Chondrocyte (in vitro differentiated cells): ENCODE data around the gene RBMS1. TPM values are rescaled to one million over a fixed set of nuclear protein-coding genes. Genes with fewer than 3 reads are reported as not detected.

ENCODE experiments used
- DNase-seq: peaks from one replicate; pipeline ENCODE4 v3.0.0; 2021; ENCODE audit warnings: mixed read lengths, low spot score
- H3K27ac Mint-ChIP-seq: one replicate; pipeline ENCODE4 v1.8.0; 2021; ENCODE audit warnings: mild to moderate bottlenecking, moderate library complexity, mixed read lengths; ENCODE audit not compliant: unreplicated experiment
- H3K27me3 Mint-ChIP-seq: 2 replicates; pipeline ENCODE4 v1.8.0; 2021; ENCODE audit warnings: low read depth, mixed read lengths
- H3K36me3 Mint-ChIP-seq: 2 replicates; pipeline ENCODE4 v1.8.0; 2021; ENCODE audit warnings: low read depth, mixed read lengths
- H3K4me1 Mint-ChIP-seq: 2 replicates; pipeline ENCODE4 v1.8.0; 2021; ENCODE audit warnings: low read depth, mild to moderate bottlenecking, mixed read lengths
- H3K4me3 Mint-ChIP-seq: one replicate; pipeline ENCODE4 v1.8.0; 2021; ENCODE audit warnings: mild to moderate bottlenecking, moderate library complexity, mixed read lengths; ENCODE audit not compliant: unreplicated experiment
- H3K9me3 Mint-ChIP-seq: 2 replicates; pipeline ENCODE4 v1.8.0; 2021; ENCODE audit warnings: low read depth, mixed read lengths
- CTCF ChIP-seq: fragments of 200-600 bp; sonication (generic); IDR thresholded peaks from 2 replicates; pipeline ENCODE4 v1.5.0; 2021; ENCODE audit warnings: antibody characterized with exemption, mild to moderate bottlenecking, moderate library complexity
- total RNA-seq: library from RNA; stranded (reverse); gene quantifications from 3 replicates; pipeline ENCODE4 v1.2.1, GENCODE V29; 2021

Gene RBMS1
- total RNA-seq, 1 donor from 2014 or later, result 133 TPM

GRCh38 chr2:160394153-160394552 lies 99.5 kb downstream of the RBMS1 start:
- Mint-ChIP-seq H3K27me3 (no peaks in the 10 kb centered on the region), H3K27ac (peak overlapping the region; percentile 17), H3K4me3 (no peak overlapping the region), H3K4me1 (peaks cover 62% of the 10 kb centered on the region), H3K9me3 (no peaks in the 10 kb centered on the region), H3K36me3 (peaks cover 3% of the 10 kb centered on the region)
- no peak for DNase-seq
- TF ChIP-seq CTCF, result no peak

GRCh38 chr2:160392201-160392600 lies 101.4 kb downstream of the RBMS1 start:
- Mint-ChIP-seq H3K4me1 (peaks cover 82% of the 10 kb centered on the region), H3K4me3 (no peak overlapping the region), H3K9me3 (no peaks in the 10 kb centered on the region), H3K27me3 (no peaks in the 10 kb centered on the region), H3K36me3 (peaks cover 3% of the 10 kb centered on the region), H3K27ac (peak overlapping the region; percentile 41)
- TF ChIP-seq CTCF, result no peak
- no peak for DNase-seq

DNA sequence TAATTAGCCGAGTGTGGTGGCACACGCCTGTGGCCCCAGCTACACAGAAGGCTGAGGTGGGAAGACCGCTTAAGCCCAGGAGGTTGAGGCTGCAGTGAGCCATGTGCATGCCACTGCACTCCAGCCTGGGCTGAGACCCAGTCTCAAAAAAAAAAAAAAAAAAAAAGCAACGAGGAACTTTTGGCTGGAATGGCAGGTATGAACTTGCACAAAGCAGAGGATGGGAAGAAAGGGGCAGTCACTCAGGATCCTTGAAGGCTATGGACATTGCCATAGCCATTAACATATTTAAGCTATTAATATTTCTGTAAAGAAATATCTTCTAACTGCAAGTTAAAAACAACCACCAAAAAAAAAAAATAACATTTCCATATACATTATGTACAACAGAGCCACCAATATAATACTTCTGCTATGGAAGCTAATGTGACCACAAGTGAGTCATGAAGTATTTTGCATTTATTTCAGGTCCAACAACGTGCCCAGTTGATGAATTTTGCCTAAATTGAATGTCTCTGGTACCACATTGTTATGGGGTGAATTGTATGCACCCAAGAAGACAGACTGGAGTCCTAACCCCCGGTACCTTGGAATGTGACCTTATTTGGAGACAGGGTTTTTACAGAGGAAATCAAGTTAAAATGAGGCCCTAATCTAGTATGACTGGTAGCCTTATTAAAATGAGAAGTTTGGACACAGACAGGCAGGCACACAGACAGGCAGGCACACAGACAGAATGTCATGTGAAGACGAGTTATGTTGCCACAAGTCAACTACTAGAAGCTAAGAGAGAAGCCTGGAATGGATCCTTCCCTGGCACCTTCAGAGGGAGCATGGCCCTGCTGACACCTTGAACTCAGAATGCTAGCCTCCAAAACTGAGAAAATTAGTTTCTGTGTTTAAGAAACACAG lies 102.8 kb downstream of the RBMS1 start:
- no peak for TF ChIP-seq CTCF
- Mint-ChIP-seq H3K36me3 (peaks cover 2% of the 10 kb centered on the region), H3K4me1 (peaks cover 89% of the 10 kb centered on the region), H3K9me3 (no peaks in the 10 kb centered on the region), H3K4me3 (no peak overlapping the region), H3K27ac (peak overlapping the region; percentile 49), H3K27me3 (no peaks in the 10 kb centered on the region)
- no peak for DNase-seq

DNA sequence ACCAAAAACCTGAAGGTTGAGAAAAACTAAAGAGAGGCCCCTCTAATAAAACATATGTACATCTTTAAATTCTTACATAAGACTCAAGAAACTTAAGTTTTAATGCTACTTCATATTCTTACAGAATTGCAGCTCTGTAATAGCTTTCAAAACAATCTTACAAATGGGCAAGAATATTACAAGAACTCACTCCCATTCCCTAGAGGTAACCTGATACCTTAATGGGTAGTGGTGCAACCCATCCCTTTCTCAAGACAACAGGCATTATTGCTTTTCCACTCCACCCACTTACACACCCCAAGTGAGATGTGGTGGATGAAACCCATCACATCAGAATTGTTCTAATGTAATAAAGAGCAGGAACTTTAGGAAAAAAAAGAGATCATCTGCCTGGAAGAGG lies 103.7 kb downstream of the RBMS1 start:
- Mint-ChIP-seq H3K4me1 (peaks cover 90% of the 10 kb centered on the region), H3K9me3 (no peaks in the 10 kb centered on the region), H3K4me3 (no peak overlapping the region), H3K27me3 (no peaks in the 10 kb centered on the region), H3K27ac (peak overlapping the region; percentile 49), H3K36me3 (peaks cover 1% of the 10 kb centered on the region)
- DNase-seq, result no peak
- TF ChIP-seq CTCF, result no peak

DNA sequence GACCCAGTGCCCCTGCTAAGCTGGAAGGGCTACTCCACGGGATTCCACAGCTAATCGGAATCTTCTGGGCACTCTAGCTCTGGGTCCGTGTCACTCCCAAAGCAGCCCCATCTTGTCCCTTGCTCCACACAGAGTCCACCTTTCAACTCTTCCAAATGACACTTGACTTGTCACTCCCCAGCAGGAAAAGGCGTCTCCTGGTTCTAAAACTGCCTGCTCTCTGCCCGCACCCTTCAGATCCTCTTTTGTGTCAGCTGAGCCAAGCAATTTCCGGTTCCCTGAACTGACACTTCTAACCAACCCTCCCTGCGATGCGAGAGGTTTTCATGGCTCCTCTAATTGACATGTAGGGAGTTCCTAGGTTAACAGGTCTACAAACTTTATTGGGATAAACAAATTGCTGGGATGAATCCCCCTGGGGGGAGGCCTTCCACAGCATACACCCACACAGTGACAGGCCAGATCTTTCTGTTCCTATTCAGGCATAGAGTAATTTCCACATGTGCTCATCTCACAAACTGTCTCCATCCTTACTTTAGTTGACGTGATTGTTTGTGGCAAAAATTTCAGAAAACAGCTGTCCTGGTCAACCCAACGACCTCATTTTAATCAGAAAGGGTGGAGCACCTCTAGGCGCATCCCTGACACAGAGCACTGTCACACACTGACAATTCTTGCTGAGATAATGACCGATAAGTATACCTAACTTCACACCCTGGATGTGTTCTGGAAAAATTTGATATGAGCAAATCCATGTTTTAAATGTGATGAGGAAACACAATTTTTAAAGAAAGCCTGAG lies 104.9 kb downstream of the RBMS1 start:
- Mint-ChIP-seq H3K27me3 (no peaks in the 10 kb centered on the region), H3K4me1 (peaks cover 85% of the 10 kb centered on the region), H3K36me3 (peaks cover 1% of the 10 kb centered on the region), H3K4me3 (no peak overlapping the region), H3K27ac (peak overlapping the region; percentile 90), H3K9me3 (no peaks in the 10 kb centered on the region)
- TF ChIP-seq CTCF, result no peak
- no peak for DNase-seq
